Thyroid gland (tissue), 4 donors: ENCODE measurements around the gene ZC2HC1C. TPM values are rescaled to one million over a fixed set of nuclear protein-coding genes. Genes with fewer than 3 reads are reported as not detected.
A peak's percentile ranks its signal among the peaks of the same experiment; 100 is the strongest.
"Not testable (repeated sequence)": the region's sequence is repeated elsewhere in the genome, so short reads cannot be mapped to it uniquely, and the experiment has no call there.

Experiments used
- DNase-seq, 2 donors: peaks; one replicate each; pipeline ENCODE4 v3.0.0-alpha.2; 2019
- H3K27ac ChIP-seq, 3 donors: fragments of 200-600 bp; sonication (generic); 1 replicate in 2 of 3; 2 replicates in 1 of 3; pipeline ENCODE4 v1.5.1; 2016 to 2019; ENCODE audit warnings: mild to moderate bottlenecking in 1 of 3, moderate library complexity in 1 of 3
- H3K27me3 ChIP-seq: fragments of 200-600 bp; sonication (generic); one replicate; pipeline ENCODE4 v1.5.1; 2019
- H3K36me3 ChIP-seq, 2 donors: fragments of 200-600 bp; sonication (generic); one replicate each; pipeline ENCODE4 v1.5.1; 2016 to 2019
- H3K4me1 ChIP-seq, 2 donors: fragments of 200-600 bp; sonication (generic); one replicate each; pipeline ENCODE4 v1.5.1; 2017 to 2019
- H3K4me3 ChIP-seq, 3 donors: fragments of 200-600 bp; sonication (generic); replicated peaks in 1 of 3; 1 replicate in 2 of 3; 2 replicates in 1 of 3; pipeline ENCODE4 v1.5.1; 2016; ENCODE audit warnings: mild to moderate bottlenecking in 1 of 3
- H3K9me3 ChIP-seq: fragments of 200-600 bp; sonication (generic); one replicate; pipeline ENCODE4 v1.5.1; 2017
- POLR2A ChIP-seq, 2 donors: fragments of 450-650 bp; IDR thresholded peaks; one replicate each; pipeline ENCODE4 v1.6.1; 2017; ENCODE audit warnings: antibody characterized with exemption in 2 of 2, mild to moderate bottlenecking in 2 of 2, moderate library complexity in 1 of 2
- WGBS, 2 donors: methylation state at CpG; one replicate each; pipeline ENCODE4 v1.1.5; 2017; 5-methylcytosine and 5-hydroxymethylcytosine counted together
- intact Hi-C: fragments of 100-400 bp; cut with DNase I; formaldehyde crosslinking; loops from one replicate; pipeline ENCODE4 v1.15.1; 2023
- total RNA-seq, 4 donors: library from RNA; depleted of rRNA; stranded (reverse); fragments of >200 nt; gene quantifications; one replicate each; pipeline ENCODE4 v1.2.3, GENCODE V29; 2016
- TF ChIP-seq, protein P1 (sequence below), 6 experiments: fragments of 200-600 bp in 3 of 6; fragments of 450-650 bp in 3 of 6; sonication (generic) in 3 of 6; IDR thresholded peaks; one replicate each; pipeline ENCODE4 v1.5.1; 2016 to 2019; ENCODE audit warnings: antibody characterized with exemption in 6 of 6, mild to moderate bottlenecking in 2 of 6, inconsistent platforms in 1 of 6, moderate library complexity in 1 of 6

The ZC2HC1C gene
- total RNA-seq, 4 donors from 2014 or later, result 8.3 to 15.8 (median 12.4) TPM

DNA sequence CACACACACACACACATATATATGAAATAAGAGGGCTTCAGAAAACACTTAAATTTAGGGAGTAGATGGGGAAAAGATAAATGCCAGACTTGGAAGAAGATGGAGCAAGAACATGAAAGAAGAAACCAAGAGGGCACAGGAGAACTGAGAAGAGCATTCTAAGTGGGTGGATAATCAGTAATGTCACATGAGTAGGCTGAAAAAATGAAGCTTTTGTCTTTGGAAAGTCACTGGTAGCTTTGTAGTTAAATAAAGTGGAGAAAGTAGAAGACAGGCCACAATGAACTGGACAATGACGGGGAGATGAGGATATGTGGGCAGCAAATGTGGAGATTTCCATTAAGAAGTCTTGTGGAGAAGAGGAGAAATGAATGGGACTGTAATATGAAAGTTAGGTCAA lies 2.2 kb upstream of the ZC2HC1C start:
- Histone ChIP-seq H3K4me1 (peaks cover 29 to 56% of the 10 kb centered on the region in 2 donors), H3K4me3 (no peak overlapping the region), H3K27me3 (no peaks in the 10 kb centered on the region), H3K36me3 (no peaks in the 10 kb centered on the region), H3K27ac (peak overlapping the region in 2 of 3 donors; percentile 27 to 91), H3K9me3 (no peaks in the 10 kb centered on the region)
- TF ChIP-seq, protein P1, sequence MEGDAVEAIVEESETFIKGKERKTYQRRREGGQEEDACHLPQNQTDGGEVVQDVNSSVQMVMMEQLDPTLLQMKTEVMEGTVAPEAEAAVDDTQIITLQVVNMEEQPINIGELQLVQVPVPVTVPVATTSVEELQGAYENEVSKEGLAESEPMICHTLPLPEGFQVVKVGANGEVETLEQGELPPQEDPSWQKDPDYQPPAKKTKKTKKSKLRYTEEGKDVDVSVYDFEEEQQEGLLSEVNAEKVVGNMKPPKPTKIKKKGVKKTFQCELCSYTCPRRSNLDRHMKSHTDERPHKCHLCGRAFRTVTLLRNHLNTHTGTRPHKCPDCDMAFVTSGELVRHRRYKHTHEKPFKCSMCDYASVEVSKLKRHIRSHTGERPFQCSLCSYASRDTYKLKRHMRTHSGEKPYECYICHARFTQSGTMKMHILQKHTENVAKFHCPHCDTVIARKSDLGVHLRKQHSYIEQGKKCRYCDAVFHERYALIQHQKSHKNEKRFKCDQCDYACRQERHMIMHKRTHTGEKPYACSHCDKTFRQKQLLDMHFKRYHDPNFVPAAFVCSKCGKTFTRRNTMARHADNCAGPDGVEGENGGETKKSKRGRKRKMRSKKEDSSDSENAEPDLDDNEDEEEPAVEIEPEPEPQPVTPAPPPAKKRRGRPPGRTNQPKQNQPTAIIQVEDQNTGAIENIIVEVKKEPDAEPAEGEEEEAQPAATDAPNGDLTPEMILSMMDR (IDR thresholded peaks at IDR 0.05), result no peak
- no peak for TF ChIP-seq POLR2A (IDR thresholded peaks at IDR 0.05)
- DNase-seq, result no peak
- 96 to 97% methylated on average over 1 of the region's 1 CpG for WGBS, 2 donors
- intact Hi-C loops, result loop anchor here (10.0 kb wide), 1 partner anchor 62 kb away; the partner anchor contains the start of gene EIF2B2

DNA sequence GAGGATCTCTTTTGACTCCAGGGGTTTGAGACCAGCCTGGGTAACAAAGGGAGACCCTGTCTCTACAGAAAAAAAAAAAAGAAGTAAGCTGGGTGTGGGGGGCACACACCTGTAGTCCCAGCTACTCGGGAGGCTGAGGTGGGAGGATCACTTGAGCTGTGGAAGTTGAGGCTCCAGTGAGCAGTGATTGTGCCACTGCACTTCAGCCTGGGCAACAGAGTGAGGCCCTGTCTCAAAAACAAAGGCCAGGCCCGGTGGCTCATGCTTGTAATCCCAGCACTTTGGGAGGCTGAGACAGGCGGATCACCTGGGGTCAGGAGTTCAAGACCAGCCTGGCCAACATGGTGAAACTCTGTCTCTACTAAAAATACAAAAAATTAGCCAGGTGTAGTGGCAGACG lies 1.7 kb upstream of the ZC2HC1C start:
- H3K27me3 ChIP-seq, DNase-seq, H3K9me3 ChIP-seq, H3K36me3 ChIP-seq: not testable (repeated sequence)
- H3K4me3 ChIP-seq, result peak overlapping the region in 2 of 3 donors; percentile 13 to 37
- peak overlapping the region; percentile 89 to 93 (median 91) for H3K27ac ChIP-seq
- H3K4me1 ChIP-seq, result peaks cover 29 to 54% of the 10 kb centered on the region in 2 donors
- intact Hi-C loops, result loop anchor here (10.0 kb wide), 1 partner anchor 63 kb away; the partner anchor contains the start of gene EIF2B2
- 80 to 91% methylated on average over 4 of the region's 4 CpGs for WGBS, 2 donors

DNA sequence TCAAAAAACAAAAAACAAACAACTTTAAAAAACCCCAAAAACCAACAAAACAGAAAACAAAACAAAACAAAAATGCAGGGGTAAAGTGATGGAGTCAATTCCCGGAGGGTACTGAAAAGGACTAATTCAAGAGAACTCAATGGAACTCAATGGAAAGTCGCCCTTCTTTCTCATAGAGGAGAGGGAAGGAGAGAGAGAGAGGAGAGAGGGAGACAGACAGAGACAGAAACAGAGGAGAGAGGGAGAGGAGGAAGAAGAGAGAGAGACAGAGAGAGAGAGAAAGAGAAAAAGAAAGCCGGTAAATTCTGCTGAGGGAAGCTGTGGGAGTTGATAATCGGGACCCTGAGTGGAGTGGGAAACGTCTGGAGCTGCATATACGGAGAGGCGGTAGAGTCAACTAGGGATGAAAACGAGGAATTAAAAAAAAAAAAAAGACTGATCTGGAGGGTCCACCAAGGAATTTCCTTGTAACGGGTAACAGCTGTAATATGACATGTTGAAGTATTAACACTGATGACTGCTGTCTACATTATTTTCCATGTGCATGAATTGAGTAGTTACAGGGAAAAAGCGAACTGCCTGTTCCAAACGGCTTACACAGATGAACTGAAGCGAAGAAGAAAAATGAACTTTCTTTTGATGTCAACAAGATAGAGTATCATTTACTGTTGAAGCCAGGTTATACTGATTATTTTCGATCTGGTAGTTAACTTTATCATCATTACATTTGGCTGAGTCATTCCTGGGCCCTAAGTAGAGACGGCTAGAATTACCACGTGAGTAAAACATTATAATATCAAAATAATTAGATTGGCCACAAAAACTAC lies 934 bp upstream of the ZC2HC1C start:
- Histone ChIP-seq H3K4me3 (peak overlapping the region in 2 of 3 donors; percentile 13 to 37), H3K36me3 (no peaks in the 10 kb centered on the region), H3K27ac (peak overlapping the region; percentile 89 to 93 (median 91)), H3K4me1 (peaks cover 28 to 53% of the 10 kb centered on the region in 2 donors), H3K9me3 (no peaks in the 10 kb centered on the region), H3K27me3 (no peaks in the 10 kb centered on the region)
- intact Hi-C loops, result loop anchor here (10.0 kb wide), 1 partner anchor 64 kb away; the partner anchor contains the start of gene EIF2B2
- TF ChIP-seq, protein P1 (IDR thresholded peaks at IDR 0.05), result no peak
- TF ChIP-seq POLR2A (IDR thresholded peaks at IDR 0.05), result no peak
- WGBS, 2 donors, result 14 to 15% methylated on average over 15 of the region's 15 CpGs
- no peak for DNase-seq

DNA sequence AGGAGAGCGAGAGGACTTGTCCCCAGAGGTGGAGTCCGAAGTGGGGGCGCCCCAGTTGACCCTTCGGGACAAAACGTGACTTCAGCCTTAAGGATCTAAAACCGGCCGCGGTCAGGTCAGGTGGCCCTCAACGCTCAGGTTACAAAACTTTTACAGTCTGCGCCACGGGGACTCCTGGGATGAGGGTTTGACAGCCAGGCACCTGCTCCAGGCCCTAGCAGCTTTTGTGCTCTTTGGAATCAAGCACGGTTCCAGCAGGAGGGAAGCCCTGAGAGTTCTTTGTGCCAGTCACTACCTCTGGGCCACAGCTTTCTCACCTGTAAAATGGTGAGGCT lies 337 bp downstream of the ZC2HC1C start:
- Histone ChIP-seq H3K27me3 (no peaks in the 10 kb centered on the region), H3K27ac (peak overlapping the region; percentile 89 to 93 (median 91)), H3K36me3 (no peaks in the 10 kb centered on the region), H3K4me3 (peak overlapping the region in 1 of 3 donors; percentile 37), H3K9me3 (no peaks in the 10 kb centered on the region), H3K4me1 (peaks cover 28 to 47% of the 10 kb centered on the region in 2 donors)
- WGBS, 2 donors, result 11 to 33% methylated on average over 3 to 12 of the region's 12 CpGs
- TF ChIP-seq, protein P1 (IDR thresholded peaks at IDR 0.05), result no peak
- intact Hi-C loops, result loop anchor here (10.0 kb wide), 1 partner anchor 65 kb away; the partner anchor contains the start of gene EIF2B2
- DNase-seq, result no peak

DNA sequence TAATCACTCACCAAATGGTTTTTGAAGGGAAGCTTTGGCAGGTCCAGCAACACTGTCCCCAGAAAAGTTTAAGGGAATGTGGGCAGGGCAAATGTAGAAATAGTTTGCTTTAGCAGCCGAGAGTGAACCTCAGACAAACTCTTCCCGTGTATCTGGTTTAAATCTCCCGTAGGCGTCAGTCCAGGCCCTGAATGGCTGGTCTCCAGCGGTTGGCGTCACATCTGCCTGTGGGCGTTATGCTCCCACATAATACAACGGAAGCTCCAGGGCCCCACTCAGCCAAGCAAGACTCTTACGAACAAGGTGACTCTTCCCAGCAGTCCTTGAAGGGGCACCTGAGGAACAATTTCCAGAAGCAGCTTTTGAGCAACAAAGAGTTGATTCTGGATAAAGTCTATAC lies 942 bp downstream of the ZC2HC1C start:
- Histone ChIP-seq H3K27ac (peak overlapping the region; percentile 89 to 93 (median 91)), H3K4me3 (no peak overlapping the region), H3K27me3 (no peaks in the 10 kb centered on the region), H3K9me3 (no peaks in the 10 kb centered on the region), H3K4me1 (peaks cover 28 to 46% of the 10 kb centered on the region in 2 donors), H3K36me3 (no peaks in the 10 kb centered on the region)
- intact Hi-C loops, result no loop called here
- no peak for TF ChIP-seq POLR2A (IDR thresholded peaks at IDR 0.05)
- TF ChIP-seq, protein P1 (IDR thresholded peaks at IDR 0.05), result no peak
- peak; percentile 39 to 58 for DNase-seq
- 39 to 67% methylated on average over 4 to 9 of the region's 9 CpGs for WGBS, 2 donors
